IMR-90 (cell line): Measurements from ENCODE around the gene CHAT. TPM values are rescaled to one million over a fixed set of nuclear protein-coding genes. Genes with fewer than 3 reads are reported as not detected.

Experiments
- ATAC-seq: fragments of 200-7000 bp; cut with Tn5 transposase; 2 replicates; pipeline ENCODE4 v1.9.1; 2020; ENCODE audit warnings: low read depth, mild to moderate bottlenecking, moderate library complexity
- BruUV-seq: library from RNA; stranded (reverse); fragments of 400-500 nt; replicated peaks from 2 replicates; lab custom pipeline; 2021; lab: Mats Ljungman, UMichigan
- CTCF ChIA-PET: fragments of 300-600 bp; formaldehyde crosslinking; extraction: SDS; loops from one replicate; lab custom pipeline; 2021; ENCODE audit warnings: antibody characterized with exemption; lab: Yijun Ruan, JAX
- POLR2A ChIA-PET: fragments of 300-600 bp; sonication (Branson Sonifier 250); formaldehyde crosslinking; loops from one replicate; lab custom pipeline; 2022; ENCODE audit warnings: antibody characterized with exemption; ENCODE audit not compliant: unreplicated experiment; lab: Charles Lee
- DNase-seq: peaks from one replicate; pipeline ENCODE4 v3.0.0; 2013
- H2AFZ ChIP-seq: replicated peaks from 2 replicates; pipeline ENCODE3; 2013; ENCODE audit warnings: low read length, mild to moderate bottlenecking; ENCODE audit not compliant: poor library complexity
- H2AK5ac ChIP-seq: 2 replicates; pipeline ENCODE4 v1.6.1; 2013; ENCODE audit warnings: low read depth, low read length, inconsistent platforms
- H2AK9ac ChIP-seq: replicated peaks from 2 replicates; pipeline ENCODE3; 2013; ENCODE audit warnings: mild to moderate bottlenecking, low read depth, low read length, moderate library complexity; ENCODE audit not compliant: poor library complexity
- H2BK120ac ChIP-seq: 2 replicates; pipeline ENCODE4 v1.6.1; 2013; ENCODE audit warnings: low read depth, low read length, inconsistent platforms
- H2BK15ac ChIP-seq: 3 replicates; pipeline ENCODE4 v1.6.1; 2013; ENCODE audit warnings: low read depth, low read length, inconsistent platforms
- H2BK20ac ChIP-seq: 2 replicates; pipeline ENCODE4 v1.6.1; 2013; ENCODE audit warnings: low read depth, mild to moderate bottlenecking, inconsistent platforms, low read length, moderate library complexity
- H2BK5ac ChIP-seq: 2 replicates; pipeline ENCODE4 v1.6.1; 2013; ENCODE audit warnings: mild to moderate bottlenecking, low read depth, low read length, inconsistent platforms; ENCODE audit not compliant: poor library complexity, severe bottlenecking
- H3K14ac ChIP-seq: replicated peaks from 2 replicates; pipeline ENCODE4 v1.6.1; 2013; ENCODE audit warnings: low read depth, low read length, inconsistent platforms
- H3K18ac ChIP-seq: 2 replicates; pipeline ENCODE4 v1.6.1; 2013; ENCODE audit warnings: low read depth, low read length, control low read depth
- H3K23ac ChIP-seq: 2 replicates; pipeline ENCODE4 v1.6.1; 2013; ENCODE audit warnings: low read depth, low read length, inconsistent platforms
- H3K27ac ChIP-seq: 2 replicates; pipeline ENCODE4 v1.5.1; 2013; ENCODE audit warnings: mild to moderate bottlenecking, control low read depth, low read length; ENCODE audit not compliant: insufficient read depth
- H3K27me3 ChIP-seq: 2 replicates; pipeline ENCODE4 v1.6.1; 2013; ENCODE audit warnings: low read length; ENCODE audit not compliant: control insufficient read depth, insufficient read depth
- H3K36me3 ChIP-seq: 2 replicates; pipeline ENCODE4 v1.6.1; 2013; ENCODE audit warnings: low read length, mixed read lengths; ENCODE audit not compliant: control insufficient read depth, insufficient read depth
- H3K4ac ChIP-seq: 2 replicates; pipeline ENCODE4 v1.6.1; 2013; ENCODE audit warnings: low read depth, low read length, inconsistent platforms
- H3K4me1 ChIP-seq: 2 replicates; pipeline ENCODE4 v1.6.1; 2013; ENCODE audit warnings: low read length, mixed read lengths; ENCODE audit not compliant: control insufficient read depth, insufficient read depth
- H3K4me2 ChIP-seq: 2 replicates; pipeline ENCODE4 v1.6.1; 2013; ENCODE audit warnings: low read depth, mild to moderate bottlenecking, control low read depth, low read length, moderate library complexity
- H3K4me3 ChIP-seq: 2 replicates; pipeline ENCODE4 v1.5.1; 2013; ENCODE audit warnings: low read depth, mild to moderate bottlenecking, control low read depth, low read length, moderate library complexity; ENCODE audit not compliant: insufficient read depth
- H3K56ac ChIP-seq: 2 replicates; pipeline ENCODE4 v1.6.1; 2013; ENCODE audit warnings: low read length, inconsistent platforms; ENCODE audit not compliant: insufficient read depth; ENCODE audit errors: extremely low read depth
- H3K79me1 ChIP-seq, 2 experiments: 2 replicates each; pipeline ENCODE4 v1.6.1; 2013; ENCODE audit warnings: low read length in 2 of 2, inconsistent platforms in 1 of 2, low read depth in 1 of 2
- H3K9ac ChIP-seq: 2 replicates; pipeline ENCODE4 v1.6.1; 2013; ENCODE audit warnings: low read depth, low read length, control low read depth
- H3K9me1 ChIP-seq: 2 replicates; pipeline ENCODE4 v1.6.1; 2013; ENCODE audit warnings: low read length, inconsistent platforms; ENCODE audit not compliant: insufficient read depth
- H3K9me3 ChIP-seq: 2 replicates; pipeline ENCODE4 v1.6.1; 2013; ENCODE audit warnings: low read length; ENCODE audit not compliant: control insufficient read depth, insufficient read depth
- H4K20me1 ChIP-seq: 2 replicates; pipeline ENCODE4 v1.6.1; 2013; ENCODE audit warnings: low read length, inconsistent platforms; ENCODE audit not compliant: insufficient read depth
- H4K5ac ChIP-seq: 2 replicates; pipeline ENCODE4 v1.6.1; 2013; ENCODE audit warnings: mild to moderate bottlenecking, low read depth, low read length, control low read depth
- H4K8ac ChIP-seq, 2 experiments: 2 replicates each; pipeline ENCODE4 v1.6.1; 2013; ENCODE audit warnings: low read depth in 2 of 2, low read length in 2 of 2, control low read depth in 1 of 2, inconsistent platforms in 1 of 2
- H4K91ac ChIP-seq: 2 replicates; pipeline ENCODE4 v1.6.1; 2013; ENCODE audit warnings: low read depth, low read length, inconsistent platforms; ENCODE audit not compliant: insufficient read depth
- BHLHE40 ChIP-seq: fragments of 150-350 bp; IDR thresholded peaks from 2 replicates; pipeline ENCODE4 v1.6.1; 2016; ENCODE audit warnings: mild to moderate bottlenecking, low read depth, low read length
- CEBPB ChIP-seq: IDR thresholded peaks from 2 replicates; pipeline ENCODE4 v1.6.1; 2012; ENCODE audit warnings: low read depth, low read length, improper control_type of control experiment
- CHD1 ChIP-seq: IDR thresholded peaks from 2 replicates; pipeline ENCODE4 v1.6.1; 2012; ENCODE audit warnings: low read depth, low read length, improper control_type of control experiment
- CTCF ChIP-seq: conservative IDR thresholded peaks from 2 replicates; pipeline ENCODE4 v1.5.1; 2012; ENCODE audit warnings: mild to moderate bottlenecking, low read depth, low read length, improper control_type of control experiment
- ELK1 ChIP-seq: fragments of 150-350 bp; IDR thresholded peaks from 2 replicates; pipeline ENCODE4 v1.6.1; 2016; ENCODE audit warnings: low read depth, mild to moderate bottlenecking, low read length, moderate library complexity, borderline replicate concordance
- FOS ChIP-seq: fragments of 150-350 bp; IDR thresholded peaks from 2 replicates; pipeline ENCODE4 v1.6.1; 2016; ENCODE audit warnings: low read depth, low read length
- MAFK ChIP-seq: IDR thresholded peaks from 2 replicates; pipeline ENCODE4 v1.6.1; 2012; ENCODE audit warnings: low read depth, low read length, improper control_type of control experiment
- MAZ ChIP-seq: IDR thresholded peaks from 2 replicates; pipeline ENCODE4 v1.6.1; 2012; ENCODE audit warnings: low read depth, mild to moderate bottlenecking, low read length, improper control_type of control experiment, moderate library complexity, borderline replicate concordance
- MXI1 ChIP-seq: IDR thresholded peaks from 2 replicates; pipeline ENCODE4 v1.6.1; 2012; ENCODE audit warnings: low read depth, mild to moderate bottlenecking, low read length, moderate library complexity, borderline replicate concordance
- NFE2L2 ChIP-seq: fragments of 150-350 bp; IDR thresholded peaks from 2 replicates; pipeline ENCODE4 v1.6.1; 2016; ENCODE audit warnings: low read depth, mild to moderate bottlenecking, low read length
- POLR2A ChIP-seq: IDR thresholded peaks from 2 replicates; pipeline ENCODE4 v1.6.1; 2012; ENCODE audit warnings: mild to moderate bottlenecking, low read depth, low read length
- RAD21 ChIP-seq: IDR thresholded peaks from 2 replicates; pipeline ENCODE4 v1.6.1; 2012; ENCODE audit warnings: low read length, improper control_type of control experiment
- RCOR1 ChIP-seq: IDR thresholded peaks from 2 replicates; pipeline ENCODE4 v1.6.1; 2012; ENCODE audit warnings: mild to moderate bottlenecking, low read length, improper control_type of control experiment; ENCODE audit not compliant: insufficient replicate concordance
- RFX5 ChIP-seq: IDR thresholded peaks from 2 replicates; pipeline ENCODE4 v1.8.0; 2012; ENCODE audit warnings: low read depth, mild to moderate bottlenecking, low read length, moderate library complexity
- SMC3 ChIP-seq: fragments of 150-350 bp; IDR thresholded peaks from 2 replicates; pipeline ENCODE4 v1.6.1; 2016; ENCODE audit warnings: low read depth, mild to moderate bottlenecking, antibody characterized with exemption, low read length, moderate library complexity
- USF2 ChIP-seq: fragments of 150-350 bp; IDR thresholded peaks from 2 replicates; pipeline ENCODE4 v1.6.1; 2017; ENCODE audit warnings: mild to moderate bottlenecking, antibody characterized with exemption, low read length, low read depth
- WGBS, 2 experiments: methylation state at CpG; one replicate each; pipeline versions ENCODE4 v1.1.5 to v1.1.7; 2013; ENCODE audit warnings: missing lambda C conversion rate in 2 of 2; ENCODE audit not compliant: insufficient read length in 1 of 2; ENCODE audit errors: extremely low coverage in 2 of 2; 5-methylcytosine and 5-hydroxymethylcytosine counted together
- dilution Hi-C: fragments of 300-500 bp; cut with HindIII; formaldehyde crosslinking; loops from one replicate; pipeline ENCODE4 v1.14.3; 2018; ENCODE audit warnings: low sequenced_read_pairs; ENCODE audit not compliant: unreplicated experiment
- in situ Hi-C: fragments of 300-500 bp; cut with MboI; formaldehyde crosslinking; loops from 3 replicates; pipeline ENCODE4 v1.14.3; 2019; ENCODE audit warnings: low sequenced_read_pairs, inconsistent platforms, mixed read lengths
- intact Hi-C: fragments of 100-400 bp; cut with micrococcal nuclease; formaldehyde crosslinking; loops from 2 replicates; pipeline ENCODE4 v1.10.0; 2022
- polyA plus RNA-seq, 3 experiments: library from polyadenylated mRNA; depleted of rRNA; stranded (reverse); fragments of >200 nt; gene quantifications; 2 replicates each; pipeline ENCODE4 v1.2.3, GENCODE V29; 2012; ENCODE audit warnings: low replicate concordance in 1 of 3
- total RNA-seq: library from RNA; depleted of rRNA; stranded (reverse); fragments of >200 nt; gene quantifications from 2 replicates; pipeline ENCODE4 v1.2.3, GENCODE V29; 2012

Gene CHAT
- total and polyA plus RNA-seq, 2 of the 4 experiments (the other 2 are of a cell fraction) = not detected

- Histone ChIP-seq H3K4ac (no peak overlapping the region), H3K23ac (no peak overlapping the region), H3K79me1 (no peaks in the 10 kb centered on the region), H3K4me3 (no peak overlapping the region), H2BK5ac (no peak overlapping the region), H3K4me2 (no peak overlapping the region), H2BK15ac (no peak overlapping the region), H2BK20ac (no peak overlapping the region), H3K9ac (no peak overlapping the region), H4K5ac (no peak overlapping the region), H4K8ac (no peak overlapping the region), H3K4me1 (no peaks in the 10 kb centered on the region), H4K20me1 (no peaks in the 10 kb centered on the region), H3K9me3 (no peaks in the 10 kb centered on the region), H3K18ac (no peak overlapping the region), H3K14ac (no peak overlapping the region), H3K36me3 (no peaks in the 10 kb centered on the region), H4K91ac (no peak overlapping the region), H2AK9ac (no peak overlapping the region), H3K56ac (no peak overlapping the region), H3K9me1 (no peaks in the 10 kb centered on the region), H3K27ac (no peak overlapping the region), H3K27me3 (no peaks in the 10 kb centered on the region), H2AK5ac (no peak overlapping the region), H2BK120ac (no peak overlapping the region), H2AFZ (no peak overlapping the region)
- intact Hi-C loops (no loop called here), dilution Hi-C loops (no loop called here), in situ Hi-C loops (no loop called here)
- no TSS peak for BruUV-seq
- no peak for DNase-seq
- no CpG with 5 or more reads among the region's 3 CpGs for WGBS, 2 experiments
- ChIA-PET POLR2A (no interaction called here), CTCF (no interaction called here)
- ATAC-seq = no peak
- TF ChIP-seq RCOR1 = no peak
- no peak for TF ChIP-seq FOS
- no peak for TF ChIP-seq CEBPB
- no peak for TF ChIP-seq POLR2A
- TF ChIP-seq RFX5 = no peak
- no peak for TF ChIP-seq SMC3
- no peak for TF ChIP-seq RAD21
- no peak for TF ChIP-seq BHLHE40
- no peak for TF ChIP-seq CTCF
- no peak for TF ChIP-seq NFE2L2
- no peak for TF ChIP-seq CHD1
- TF ChIP-seq ELK1 = no peak
- no peak for TF ChIP-seq MAFK
- no peak for TF ChIP-seq USF2
- no peak for TF ChIP-seq MAZ
- no peak for TF ChIP-seq MXI1
These were observed 93.7 kb downstream of the CHAT start for GRCh38 chr10:49707585-49707984.
